PC-3 (cell line): Measurements from ENCODE around the gene GATA1.

Experiments
- EZH2 ChIP-seq: fragments of 300-600 bp; sonication (generic); IDR thresholded peaks from one replicate; pipeline ENCODE4 v1.6.1; 2017; ENCODE audit warnings: antibody characterized with exemption, mild to moderate bottlenecking, low read length; ENCODE audit not compliant: unreplicated experiment
- TF ChIP-seq, protein P1 (sequence below): fragments of 300-600 bp; sonication (generic); conservative IDR thresholded peaks from 2 replicates; pipeline ENCODE4 v1.5.1; 2017; ENCODE audit warnings: antibody characterized with exemption, low read depth, mild to moderate bottlenecking, low read length

DNA sequence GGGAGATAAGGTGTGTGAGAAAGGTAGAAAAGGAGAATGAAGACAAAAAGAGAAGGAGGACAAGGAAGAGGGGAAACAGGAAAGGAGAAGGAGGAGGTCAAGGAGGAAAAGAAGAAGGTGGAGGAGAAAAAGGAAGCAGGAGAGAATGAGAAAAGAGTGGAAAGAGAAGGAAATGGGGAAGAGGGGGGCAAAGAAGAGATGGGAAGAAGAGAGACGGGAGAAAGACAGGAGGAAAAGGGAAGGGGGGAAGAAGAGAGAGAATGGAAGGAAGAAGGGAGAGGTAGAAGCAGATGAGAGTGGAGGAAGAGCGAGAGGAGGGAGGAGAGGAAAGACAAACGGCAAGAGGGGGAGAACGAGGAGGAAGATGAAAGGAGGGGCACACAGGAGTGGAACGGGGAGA lies 4.1 kb downstream of the GATA1 start:
- TF ChIP-seq, protein P1, sequence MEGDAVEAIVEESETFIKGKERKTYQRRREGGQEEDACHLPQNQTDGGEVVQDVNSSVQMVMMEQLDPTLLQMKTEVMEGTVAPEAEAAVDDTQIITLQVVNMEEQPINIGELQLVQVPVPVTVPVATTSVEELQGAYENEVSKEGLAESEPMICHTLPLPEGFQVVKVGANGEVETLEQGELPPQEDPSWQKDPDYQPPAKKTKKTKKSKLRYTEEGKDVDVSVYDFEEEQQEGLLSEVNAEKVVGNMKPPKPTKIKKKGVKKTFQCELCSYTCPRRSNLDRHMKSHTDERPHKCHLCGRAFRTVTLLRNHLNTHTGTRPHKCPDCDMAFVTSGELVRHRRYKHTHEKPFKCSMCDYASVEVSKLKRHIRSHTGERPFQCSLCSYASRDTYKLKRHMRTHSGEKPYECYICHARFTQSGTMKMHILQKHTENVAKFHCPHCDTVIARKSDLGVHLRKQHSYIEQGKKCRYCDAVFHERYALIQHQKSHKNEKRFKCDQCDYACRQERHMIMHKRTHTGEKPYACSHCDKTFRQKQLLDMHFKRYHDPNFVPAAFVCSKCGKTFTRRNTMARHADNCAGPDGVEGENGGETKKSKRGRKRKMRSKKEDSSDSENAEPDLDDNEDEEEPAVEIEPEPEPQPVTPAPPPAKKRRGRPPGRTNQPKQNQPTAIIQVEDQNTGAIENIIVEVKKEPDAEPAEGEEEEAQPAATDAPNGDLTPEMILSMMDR = no peak
- no peak for TF ChIP-seq EZH2
